Effector memory CD4-positive, alpha-beta T cell (primary cell): Measurements from ENCODE around the gene RIN3.

Experiments used
- DNase-seq, 3 donors: peaks; one replicate each; pipeline ENCODE4 v3.0.0-alpha.2; 2020
- H3K27ac ChIP-seq: 2 replicates; pipeline ENCODE4 v1.7.0; 2013; ENCODE audit warnings: mild to moderate bottlenecking, low read length, moderate library complexity; ENCODE audit not compliant: insufficient read depth, poor library complexity, severe bottlenecking
- H3K27me3 ChIP-seq: replicated peaks from 2 replicates; pipeline ENCODE4 v1.7.0; 2013; ENCODE audit warnings: mild to moderate bottlenecking, low read length; ENCODE audit not compliant: insufficient read depth, control insufficient read depth, poor library complexity, severe bottlenecking
- H3K36me3 ChIP-seq: 2 replicates; pipeline ENCODE4 v1.7.0; 2013; ENCODE audit warnings: mild to moderate bottlenecking, low read length, moderate library complexity; ENCODE audit not compliant: control insufficient read depth, insufficient read depth
- H3K4me1 ChIP-seq: 2 replicates; pipeline ENCODE4 v1.7.0; 2013; ENCODE audit warnings: low read length, mild to moderate bottlenecking; ENCODE audit not compliant: control insufficient read depth, insufficient read depth, poor library complexity, severe bottlenecking
- H3K4me3 ChIP-seq: 2 replicates; pipeline ENCODE4 v1.7.0; 2013; ENCODE audit warnings: low read length, low read depth, mild to moderate bottlenecking; ENCODE audit not compliant: insufficient read depth, poor library complexity, severe bottlenecking
- H3K9me3 ChIP-seq: 2 replicates; pipeline ENCODE4 v1.7.0; 2013; ENCODE audit warnings: mild to moderate bottlenecking, low read length, moderate library complexity; ENCODE audit not compliant: control insufficient read depth

The RIN3 gene

DNA sequence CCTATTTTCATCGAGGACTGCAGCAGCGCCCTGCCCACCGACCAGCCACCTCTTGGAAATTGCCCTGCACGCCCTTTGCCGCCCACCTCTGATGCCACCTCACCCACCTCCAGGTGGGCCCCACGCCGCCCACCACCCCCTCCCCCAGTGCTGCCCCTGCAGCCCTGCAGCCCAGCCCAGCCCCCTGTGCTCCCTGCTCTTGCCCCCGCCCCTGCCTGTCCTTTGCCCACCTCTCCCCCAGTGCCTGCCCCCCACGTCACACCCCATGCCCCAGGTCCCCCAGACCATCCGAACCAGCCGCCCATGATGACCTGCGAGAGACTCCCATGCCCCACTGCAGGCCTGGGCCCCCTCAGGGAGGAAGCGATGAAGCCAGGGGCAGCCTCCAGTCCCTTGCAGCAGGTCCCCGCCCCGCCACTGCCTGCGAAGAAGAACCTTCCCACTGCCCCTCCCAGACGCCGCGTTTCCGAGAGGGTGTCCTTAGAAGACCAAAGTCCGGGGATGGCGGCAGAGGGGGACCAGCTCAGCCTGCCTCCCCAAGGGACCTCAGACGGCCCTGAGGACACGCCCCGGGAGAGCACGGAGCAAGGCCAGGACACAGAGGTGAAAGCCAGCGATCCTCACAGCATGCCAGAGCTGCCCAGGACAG is 138.3 kb downstream of the RIN3 start:
- H3K36me3 ChIP-seq: peaks cover 5% of the 10 kb centered on the region
- H3K9me3 ChIP-seq: no peaks in the 10 kb centered on the region
- peaks cover 65% of the 10 kb centered on the region for H3K4me1 ChIP-seq
- DNase-seq: no peak
- peak overlapping the region; percentile 76 for H3K4me3 ChIP-seq
- H3K27me3 ChIP-seq: no peaks in the 10 kb centered on the region
- peak overlapping the region; percentile 94 for H3K27ac ChIP-seq

DNA sequence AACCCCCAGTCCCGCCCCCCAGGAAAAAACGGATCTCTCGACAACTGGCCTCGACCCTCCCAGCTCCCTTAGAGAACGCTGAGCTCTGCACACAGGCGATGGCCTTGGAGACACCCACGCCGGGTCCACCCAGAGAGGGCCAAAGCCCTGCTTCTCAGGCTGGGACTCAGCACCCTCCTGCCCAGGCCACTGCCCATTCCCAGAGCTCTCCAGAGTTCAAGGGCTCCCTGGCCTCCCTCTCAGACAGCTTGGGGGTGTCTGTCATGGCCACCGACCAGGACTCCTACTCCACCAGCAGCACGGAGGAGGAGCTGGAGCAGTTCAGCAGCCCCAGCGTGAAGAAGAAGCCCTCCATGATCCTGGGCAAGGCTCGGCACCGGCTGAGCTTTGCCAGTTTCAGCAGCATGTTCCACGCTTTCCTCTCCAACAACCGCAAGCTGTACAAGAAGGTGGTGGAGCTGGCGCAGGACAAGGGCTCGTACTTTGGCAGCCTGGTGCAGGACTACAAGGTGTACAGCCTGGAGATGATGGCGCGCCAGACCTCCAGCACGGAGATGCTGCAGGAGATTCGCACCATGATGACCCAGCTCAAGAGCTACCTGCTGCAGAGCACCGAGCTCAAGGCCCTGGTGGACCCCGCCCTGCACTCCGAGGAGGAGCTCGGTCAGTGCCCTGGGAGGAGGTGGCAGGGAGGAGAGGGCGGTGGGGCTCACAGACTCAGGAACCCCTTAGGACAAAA is 139.0 kb downstream of the RIN3 start:
- H3K4me3 ChIP-seq: peak overlapping the region; percentile 76
- peak overlapping the region; percentile 94 for H3K27ac ChIP-seq
- H3K4me1 ChIP-seq: peaks cover 63% of the 10 kb centered on the region

DNA sequence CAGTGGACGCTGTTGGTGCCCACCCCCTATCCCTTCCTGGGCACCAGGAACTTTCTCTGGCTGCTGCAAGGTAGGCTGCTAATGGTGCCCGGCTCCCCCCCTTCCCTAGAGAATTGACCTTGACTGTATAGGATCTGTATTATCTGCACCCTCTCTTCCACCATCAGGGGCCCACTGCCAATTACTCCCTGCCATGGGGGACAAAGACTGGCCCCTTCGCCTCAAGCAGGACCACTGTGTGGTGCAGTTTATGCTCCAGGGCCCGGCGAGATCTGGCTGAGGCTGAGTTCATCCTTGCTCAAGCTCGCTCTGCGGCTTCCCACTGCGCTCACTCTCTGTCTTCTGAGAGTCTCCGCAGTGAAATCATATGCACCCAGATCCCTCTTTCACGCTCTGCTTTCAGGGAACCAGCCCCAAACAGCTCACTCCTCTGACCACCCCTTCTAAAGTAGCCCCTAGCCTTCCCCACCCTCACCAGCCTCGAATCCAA is 139.6 kb downstream of the RIN3 start:
- H3K4me3 ChIP-seq: peak overlapping the region; percentile 76
- peak overlapping the region; percentile 94 for H3K27ac ChIP-seq
- H3K27me3 ChIP-seq: no peaks in the 10 kb centered on the region
- H3K36me3 ChIP-seq: peaks cover 10% of the 10 kb centered on the region
- DNase-seq: no peak
- no peaks in the 10 kb centered on the region for H3K9me3 ChIP-seq
- H3K4me1 ChIP-seq: peaks cover 62% of the 10 kb centered on the region

More for the DNA sequence above, 139.0 kb downstream of the RIN3 start:
- no peaks in the 10 kb centered on the region for H3K27me3 ChIP-seq
- no peaks in the 10 kb centered on the region for H3K9me3 ChIP-seq
- no peak for DNase-seq
- peaks cover 8% of the 10 kb centered on the region for H3K36me3 ChIP-seq

DNA sequence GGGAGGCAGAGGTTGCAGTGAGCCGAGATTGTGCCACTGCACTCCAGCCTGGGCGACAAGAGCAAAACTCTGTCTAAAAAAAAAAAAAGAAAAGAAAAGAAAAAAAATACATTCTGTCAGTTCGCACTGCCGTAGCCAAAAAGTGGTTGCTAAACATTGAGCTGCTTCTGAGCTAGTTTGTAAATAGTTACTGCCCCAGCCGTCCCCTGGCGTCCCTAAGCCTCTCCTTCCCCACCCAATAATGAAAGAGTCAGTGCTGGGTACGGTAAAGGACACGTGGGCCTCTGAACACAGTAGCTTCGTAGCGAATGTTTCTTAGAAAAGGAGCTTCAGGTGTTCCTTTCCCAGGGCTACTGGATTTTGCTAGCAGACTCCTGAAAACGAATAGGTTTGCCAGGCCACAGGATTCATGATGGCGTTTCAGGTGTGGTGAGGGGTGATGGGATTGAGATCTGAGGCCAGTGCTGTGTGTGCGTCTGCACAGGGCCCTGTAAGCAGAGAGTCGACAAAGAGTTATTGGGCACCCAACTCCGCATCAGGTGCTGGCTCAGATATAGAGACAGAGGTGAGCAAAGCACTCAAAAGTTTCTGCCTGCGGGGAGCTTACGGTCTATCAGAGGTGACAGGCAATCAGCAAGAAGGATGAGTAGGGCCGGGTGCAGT is 140.8 kb downstream of the RIN3 start:
- Histone ChIP-seq H3K4me1 (peaks cover 59% of the 10 kb centered on the region), H3K9me3 (no peaks in the 10 kb centered on the region), H3K27me3 (no peaks in the 10 kb centered on the region), H3K36me3 (peaks cover 17% of the 10 kb centered on the region), H3K27ac (peak overlapping the region; percentile 35), H3K4me3 (peak overlapping the region; percentile 41)
- no peak for DNase-seq

DNA sequence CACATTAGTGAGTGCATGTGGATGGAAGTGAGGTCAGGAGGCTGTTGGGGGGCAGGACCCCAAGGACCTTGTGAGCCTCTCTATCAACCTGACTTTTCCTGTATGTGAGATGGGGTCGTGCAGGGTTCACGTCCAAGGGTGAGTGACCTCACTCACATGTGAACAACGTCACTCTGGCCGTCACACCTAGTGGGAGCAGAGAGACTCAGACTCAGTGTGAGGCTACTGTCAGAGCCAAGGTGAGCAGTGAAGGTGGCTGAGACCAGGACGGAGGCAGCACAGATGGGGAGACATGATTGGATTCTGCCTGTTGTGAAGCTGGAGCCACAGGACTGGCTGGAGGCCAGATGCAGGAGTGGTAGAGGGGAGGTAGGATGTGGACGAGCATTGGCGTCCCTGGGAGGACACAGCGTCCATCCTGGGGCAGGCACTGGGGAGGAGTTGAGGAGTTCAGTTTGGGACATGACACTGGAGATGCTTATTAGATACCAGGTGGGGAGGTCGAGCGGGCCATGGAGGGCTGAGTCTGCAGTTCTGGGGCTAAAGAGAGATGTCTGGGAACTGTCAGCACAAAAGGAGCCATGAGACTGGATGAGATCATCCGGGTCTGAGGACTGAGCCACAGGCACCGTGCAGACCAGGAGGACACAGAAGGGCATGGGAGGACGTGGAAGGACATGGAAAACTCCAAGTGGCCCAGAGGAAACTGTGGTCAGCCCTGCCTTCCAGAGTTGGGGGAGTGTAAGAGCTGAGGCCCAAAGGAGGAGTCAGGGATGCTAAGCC is 142.0 kb downstream of the RIN3 start:
- Histone ChIP-seq H3K9me3 (no peaks in the 10 kb centered on the region), H3K36me3 (peaks cover 30% of the 10 kb centered on the region), H3K27ac (peak overlapping the region; percentile 56), H3K4me1 (peaks cover 48% of the 10 kb centered on the region), H3K27me3 (no peaks in the 10 kb centered on the region), H3K4me3 (peak overlapping the region; percentile 27)
- DNase-seq: no peak

DNA sequence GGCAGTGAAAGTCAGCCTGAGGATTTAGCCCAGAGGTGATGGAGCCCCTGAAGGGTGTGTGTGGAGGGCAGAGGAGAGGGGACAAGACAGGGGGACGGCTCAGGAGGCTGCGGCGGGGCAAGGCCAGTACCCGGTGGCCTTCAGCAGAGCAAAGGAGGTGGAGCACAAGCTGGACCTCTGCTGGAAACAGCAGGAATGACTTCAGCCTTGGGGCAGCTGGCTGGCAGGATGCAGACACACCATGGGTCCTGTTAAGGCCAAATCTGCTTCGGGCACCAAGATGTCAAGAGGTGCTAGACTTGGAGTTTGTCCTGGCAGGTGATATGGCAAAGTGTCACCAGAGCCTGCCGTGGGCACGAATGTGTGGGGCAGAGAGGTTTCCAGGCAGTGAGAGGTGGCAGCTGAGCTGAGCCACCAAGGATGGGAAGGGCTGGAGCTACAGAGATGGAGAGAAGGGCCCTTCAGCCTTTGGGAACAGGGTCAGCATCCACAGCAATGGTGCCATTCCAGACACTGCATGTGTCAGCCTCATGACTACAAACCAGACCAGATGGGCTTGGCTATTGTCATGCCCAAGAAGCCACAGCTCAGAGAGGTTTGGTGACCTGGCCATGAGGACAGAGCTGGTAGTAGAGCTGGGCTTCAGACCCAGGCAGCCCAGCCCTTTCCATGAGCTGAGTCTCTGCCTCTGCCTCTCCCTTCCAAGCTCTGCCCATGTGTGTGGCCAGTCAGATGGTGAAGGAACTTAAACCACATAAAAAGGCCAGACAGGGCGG is 142.9 kb downstream of the RIN3 start:
- peak overlapping the region; percentile 56 for H3K27ac ChIP-seq
- no peaks in the 10 kb centered on the region for H3K27me3 ChIP-seq
- no peak for DNase-seq
- H3K4me1 ChIP-seq: peaks cover 40% of the 10 kb centered on the region
- H3K36me3 ChIP-seq: peaks cover 39% of the 10 kb centered on the region
- H3K4me3 ChIP-seq: peak overlapping the region; percentile 27
- no peaks in the 10 kb centered on the region for H3K9me3 ChIP-seq

DNA sequence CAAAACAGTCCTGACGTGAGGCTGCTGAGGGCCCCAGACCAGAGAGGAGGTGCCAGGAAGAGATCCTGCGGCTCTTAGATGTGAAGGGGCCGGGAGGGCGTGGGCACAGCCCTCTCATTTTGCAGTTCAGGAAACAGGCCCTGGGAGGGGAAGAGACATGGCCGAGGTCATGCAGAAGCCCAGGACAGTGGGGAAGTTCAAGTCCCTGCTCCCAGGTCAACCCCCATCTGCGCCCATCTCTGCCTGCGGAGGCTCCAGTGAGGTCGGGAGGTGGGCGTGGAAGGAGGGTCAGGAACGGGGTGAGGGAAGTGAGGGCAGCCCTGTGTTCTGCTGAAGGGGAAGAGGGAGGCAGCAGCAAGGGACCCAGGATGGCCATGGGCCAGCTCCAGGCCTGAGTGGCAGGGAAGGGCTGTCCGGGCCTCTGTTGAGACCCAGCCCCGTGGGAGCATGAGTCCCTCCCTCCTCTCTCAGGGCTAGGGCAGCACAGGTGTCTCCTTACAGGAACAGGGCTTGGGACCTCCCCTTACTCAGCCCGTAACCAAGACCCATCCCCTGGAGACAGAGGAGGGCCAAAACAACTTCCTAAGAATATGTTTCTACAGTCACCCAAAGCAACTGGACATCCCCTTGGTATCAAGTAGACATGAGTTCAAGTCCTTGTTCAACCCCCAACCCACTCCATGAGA is 144.0 kb downstream of the RIN3 start:
- H3K36me3 ChIP-seq: peaks cover 50% of the 10 kb centered on the region
- DNase-seq: no peak
- no peaks in the 10 kb centered on the region for H3K9me3 ChIP-seq
- no peak overlapping the region for H3K27ac ChIP-seq
- no peaks in the 10 kb centered on the region for H3K27me3 ChIP-seq
- H3K4me3 ChIP-seq: no peak overlapping the region
- H3K4me1 ChIP-seq: peaks cover 40% of the 10 kb centered on the region

DNA sequence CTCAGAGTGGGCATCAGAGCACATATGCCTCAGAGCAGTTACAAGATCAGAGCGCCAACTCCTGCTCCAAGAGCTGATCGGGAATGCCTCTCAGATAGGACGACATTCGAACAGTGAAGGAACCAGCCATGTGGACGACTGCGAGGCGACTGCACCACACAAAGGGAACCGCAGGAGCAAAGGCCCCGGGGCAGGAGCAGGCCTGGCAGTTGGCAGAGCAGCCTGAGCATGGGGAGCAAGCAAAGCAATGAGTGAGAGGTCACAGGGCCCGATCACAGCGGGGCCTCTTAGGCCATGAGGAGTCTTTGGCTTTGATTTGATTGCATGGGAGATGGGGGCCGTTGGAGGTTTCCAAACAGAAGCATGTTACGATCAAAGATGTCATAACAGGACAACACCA is 144.6 kb downstream of the RIN3 start:
- no peak for DNase-seq
- peaks cover 52% of the 10 kb centered on the region for H3K36me3 ChIP-seq
- H3K27me3 ChIP-seq: no peaks in the 10 kb centered on the region
- no peak overlapping the region for H3K27ac ChIP-seq
- peaks cover 36% of the 10 kb centered on the region for H3K4me1 ChIP-seq
- H3K4me3 ChIP-seq: no peak overlapping the region
- H3K9me3 ChIP-seq: no peaks in the 10 kb centered on the region

DNA sequence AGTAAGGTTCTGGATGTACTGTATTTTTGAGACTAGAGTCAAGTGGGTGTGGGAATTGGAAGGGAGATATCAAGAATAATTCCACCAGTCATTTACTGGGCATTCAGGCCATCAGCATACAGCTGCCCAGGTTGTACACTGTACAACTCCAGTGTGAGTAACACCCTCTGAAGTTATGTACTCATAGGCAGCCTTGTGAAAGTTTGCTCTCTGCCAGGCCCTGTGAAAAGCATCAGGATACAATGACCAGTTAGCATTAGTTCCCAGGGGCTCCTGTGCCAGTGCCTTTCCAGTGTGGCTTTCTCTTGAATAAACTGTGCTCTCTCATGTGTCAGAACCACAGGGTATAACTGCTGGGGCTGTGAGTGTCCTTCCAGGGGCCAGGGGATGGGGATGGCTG is 145.1 kb downstream of the RIN3 start:
- H3K27ac ChIP-seq: peak overlapping the region; percentile 18
- DNase-seq: no peak
- H3K4me1 ChIP-seq: peaks cover 35% of the 10 kb centered on the region
- H3K36me3 ChIP-seq: peaks cover 55% of the 10 kb centered on the region
- no peak overlapping the region for H3K4me3 ChIP-seq
- H3K27me3 ChIP-seq: no peaks in the 10 kb centered on the region
- H3K9me3 ChIP-seq: no peaks in the 10 kb centered on the region
